Activated naive CD8-positive, alpha-beta T cell treated with anti-CD3 and anti-CD28 coated beads for 36 hours (primary cell): ENCODE data around the gene RCOR1. TPM values are rescaled to one million over a fixed set of nuclear protein-coding genes. Genes with fewer than 3 reads are reported as not detected.
"Not testable (repeated sequence)": the region's sequence is repeated elsewhere in the genome, so short reads cannot be mapped to it uniquely, and the experiment has no call there.

ENCODE experiments used
- DNase-seq: peaks from one replicate; pipeline ENCODE4 v3.0.0; 2021
- H3K27ac Mint-ChIP-seq: one replicate; pipeline ENCODE4 v1.8.0; 2022; ENCODE audit warnings: mild to moderate bottlenecking, moderate library complexity, mixed read lengths
- H3K27me3 Mint-ChIP-seq: one replicate; pipeline ENCODE4 v1.8.0; 2022; ENCODE audit warnings: mild to moderate bottlenecking, mixed read lengths
- H3K36me3 Mint-ChIP-seq: one replicate; pipeline ENCODE4 v1.8.0; 2021; ENCODE audit warnings: mild to moderate bottlenecking, mixed read lengths
- H3K4me1 Mint-ChIP-seq: one replicate; pipeline ENCODE4 v1.8.0; 2021; ENCODE audit warnings: mixed read lengths
- H3K4me3 Mint-ChIP-seq: one replicate; pipeline ENCODE4 v1.8.0; 2022; ENCODE audit warnings: mild to moderate bottlenecking, moderate library complexity, mixed read lengths
- H3K9me3 Mint-ChIP-seq: one replicate; pipeline ENCODE4 v1.8.0; 2022; ENCODE audit warnings: mixed read lengths
- total RNA-seq, 2 experiments: library from RNA; stranded (reverse); gene quantifications; one replicate each; pipeline ENCODE4 v1.2.3, GENCODE V29; 2021

Gene RCOR1
- total RNA-seq, 2 experiments from 2014 or later: 14.7 to 16.2 TPM

DNA sequence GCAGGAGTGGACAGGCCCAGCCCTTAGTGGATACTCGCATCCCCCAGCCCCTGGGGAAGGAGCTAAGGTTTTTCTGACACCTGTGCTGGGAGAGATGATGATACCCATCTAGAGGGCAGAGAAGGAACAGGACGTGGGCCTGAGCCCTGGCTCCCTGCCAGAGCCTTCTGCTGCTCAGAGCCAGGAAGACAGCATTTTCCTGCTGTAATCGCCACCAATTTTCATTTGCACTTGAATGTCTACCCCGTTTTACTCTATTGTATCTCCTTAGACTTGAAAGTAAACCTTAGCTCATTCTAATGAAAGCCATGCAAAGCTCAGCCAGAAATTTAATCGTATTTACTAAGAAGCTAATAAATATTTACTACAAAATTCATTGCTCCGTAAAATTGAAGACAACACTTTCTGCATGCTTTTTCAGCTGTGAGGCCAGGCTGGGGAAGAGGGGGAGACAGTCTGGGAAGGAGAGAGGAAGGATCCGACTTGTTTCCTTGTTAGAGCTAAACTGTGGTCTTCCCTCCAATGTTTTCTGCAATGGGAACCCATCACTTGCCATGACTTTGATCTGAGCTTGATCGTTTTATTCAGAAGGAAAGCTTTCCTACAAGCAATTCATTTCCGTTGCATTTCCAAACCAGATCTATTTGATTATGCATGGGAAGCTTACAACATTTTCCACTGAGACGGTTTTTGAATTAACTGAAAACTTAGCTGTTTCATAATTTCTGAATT is 167.2 kb downstream of the RCOR1 start:
- H3K27ac Mint-ChIP-seq: no peak overlapping the region
- no peaks in the 10 kb centered on the region for H3K9me3 Mint-ChIP-seq
- no peaks in the 10 kb centered on the region for H3K27me3 Mint-ChIP-seq
- H3K4me3 Mint-ChIP-seq: no peak overlapping the region
- H3K36me3 Mint-ChIP-seq: no peaks in the 10 kb centered on the region
- H3K4me1 Mint-ChIP-seq: no peaks in the 10 kb centered on the region
- no peak for DNase-seq

DNA sequence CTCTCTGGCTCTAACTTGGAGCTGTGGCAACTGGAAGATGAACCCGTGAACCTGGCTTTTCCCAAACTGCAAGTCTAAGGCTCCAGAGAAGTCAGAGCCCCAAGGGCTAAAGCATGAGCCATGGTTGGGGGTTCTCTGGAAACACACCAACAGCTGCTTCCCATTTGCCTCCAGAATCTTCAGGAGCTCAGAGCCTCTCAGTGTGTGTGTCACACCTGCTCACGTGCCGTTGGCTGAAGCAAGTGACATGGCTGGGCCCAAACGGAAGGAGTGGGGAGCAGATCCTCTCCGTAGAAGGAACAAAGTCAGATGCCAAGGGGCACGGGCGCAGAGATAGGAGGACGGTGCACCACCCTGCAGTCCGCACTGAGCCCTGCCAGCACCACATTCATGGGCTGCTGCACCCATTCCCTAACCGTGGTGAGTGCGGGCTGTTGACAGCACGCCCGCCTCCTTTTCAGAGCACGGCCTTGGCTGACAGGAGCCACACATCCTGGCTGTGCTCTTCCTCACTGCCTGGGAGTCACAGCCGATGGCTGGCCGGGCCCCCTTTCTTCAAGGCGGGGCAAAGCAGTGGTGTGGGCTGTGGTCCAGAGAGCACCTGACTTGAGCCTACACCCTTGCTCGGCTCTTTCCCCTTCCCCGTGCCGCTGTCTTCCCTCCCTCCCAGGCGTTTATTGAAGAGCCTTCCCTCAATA is 168.2 kb downstream of the RCOR1 start:
- H3K4me1 Mint-ChIP-seq: no peaks in the 10 kb centered on the region
- no peak overlapping the region for H3K27ac Mint-ChIP-seq
- no peaks in the 10 kb centered on the region for H3K36me3 Mint-ChIP-seq
- H3K27me3 Mint-ChIP-seq: no peaks in the 10 kb centered on the region
- H3K4me3 Mint-ChIP-seq: no peak overlapping the region
- no peaks in the 10 kb centered on the region for H3K9me3 Mint-ChIP-seq
- no peak for DNase-seq

DNA sequence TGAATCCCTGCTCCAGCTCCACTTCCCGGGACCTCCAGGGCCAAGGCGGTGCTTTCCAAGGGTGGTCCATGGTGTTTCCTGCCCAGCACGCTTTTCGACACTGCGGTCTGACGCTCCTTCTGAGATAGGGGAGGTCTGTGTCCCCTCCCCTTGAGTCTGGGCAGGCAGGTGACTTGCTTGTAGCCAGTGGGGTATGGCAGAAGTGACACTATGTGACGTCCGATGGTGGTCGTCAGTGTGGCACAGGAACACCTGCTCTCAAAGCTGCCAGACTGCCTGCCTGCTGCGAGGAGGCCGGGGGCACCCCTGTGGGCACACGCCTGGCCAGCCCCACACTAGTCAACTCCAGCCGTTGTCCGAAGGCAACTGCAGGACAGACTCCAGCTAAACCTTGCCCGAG is 168.8 kb downstream of the RCOR1 start:
- Mint-ChIP-seq H3K27me3 (no peaks in the 10 kb centered on the region), H3K4me1 (no peaks in the 10 kb centered on the region), H3K9me3 (no peaks in the 10 kb centered on the region), H3K4me3 (no peak overlapping the region), H3K27ac (no peak overlapping the region), H3K36me3 (no peaks in the 10 kb centered on the region)
- no peak for DNase-seq

DNA sequence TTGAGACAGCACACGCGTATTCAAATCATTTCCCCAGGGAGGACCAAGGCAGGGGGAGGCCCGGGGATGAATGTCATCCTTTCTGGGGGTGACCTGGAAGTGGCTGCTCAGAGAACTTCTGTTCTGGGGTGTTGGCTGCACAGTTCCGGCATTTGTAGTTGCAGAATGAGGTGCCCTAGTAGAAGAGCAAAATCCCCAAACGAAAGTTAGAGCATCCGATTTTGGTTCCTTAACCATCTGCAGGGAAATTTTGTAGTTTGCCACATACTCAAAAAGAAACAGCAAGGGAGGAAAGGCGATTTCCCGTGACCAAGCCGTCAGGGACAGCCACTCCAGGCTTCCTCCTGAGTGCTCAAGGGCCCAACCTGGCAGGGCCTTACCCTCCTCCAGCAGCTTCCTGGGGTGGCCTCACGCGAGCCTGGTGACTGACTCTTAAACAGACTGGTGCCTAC is 171.8 kb downstream of the RCOR1 start:
- no peak for DNase-seq
- Mint-ChIP-seq H3K27ac (no peak overlapping the region), H3K9me3 (no peaks in the 10 kb centered on the region), H3K4me1 (peaks cover 2% of the 10 kb centered on the region), H3K4me3 (no peak overlapping the region), H3K27me3 (no peaks in the 10 kb centered on the region), H3K36me3 (no peaks in the 10 kb centered on the region)

DNA sequence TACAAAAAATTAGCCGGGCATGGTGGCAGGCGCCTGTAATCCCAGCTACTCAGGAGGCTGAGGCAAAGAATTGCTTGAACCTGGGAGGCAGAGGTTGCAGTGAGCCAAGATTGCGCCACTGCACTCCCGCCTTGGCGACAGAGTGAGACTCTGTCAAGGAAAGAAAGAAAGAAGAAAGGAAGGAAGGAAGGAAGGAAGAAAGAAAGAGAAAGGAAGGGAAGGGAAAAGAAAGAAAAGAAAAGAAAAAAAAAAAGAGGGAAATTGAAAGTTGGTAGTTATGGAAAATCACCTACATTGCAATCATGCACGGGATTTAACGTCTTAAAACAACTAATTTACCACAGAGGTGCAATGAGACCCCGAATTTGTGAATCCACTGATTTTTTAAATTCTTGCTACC is 173.3 kb downstream of the RCOR1 start:
- not testable (repeated sequence) for H3K4me1 Mint-ChIP-seq, H3K27me3 Mint-ChIP-seq, DNase-seq, H3K27ac Mint-ChIP-seq, H3K36me3 Mint-ChIP-seq, H3K4me3 Mint-ChIP-seq, H3K9me3 Mint-ChIP-seq

DNA sequence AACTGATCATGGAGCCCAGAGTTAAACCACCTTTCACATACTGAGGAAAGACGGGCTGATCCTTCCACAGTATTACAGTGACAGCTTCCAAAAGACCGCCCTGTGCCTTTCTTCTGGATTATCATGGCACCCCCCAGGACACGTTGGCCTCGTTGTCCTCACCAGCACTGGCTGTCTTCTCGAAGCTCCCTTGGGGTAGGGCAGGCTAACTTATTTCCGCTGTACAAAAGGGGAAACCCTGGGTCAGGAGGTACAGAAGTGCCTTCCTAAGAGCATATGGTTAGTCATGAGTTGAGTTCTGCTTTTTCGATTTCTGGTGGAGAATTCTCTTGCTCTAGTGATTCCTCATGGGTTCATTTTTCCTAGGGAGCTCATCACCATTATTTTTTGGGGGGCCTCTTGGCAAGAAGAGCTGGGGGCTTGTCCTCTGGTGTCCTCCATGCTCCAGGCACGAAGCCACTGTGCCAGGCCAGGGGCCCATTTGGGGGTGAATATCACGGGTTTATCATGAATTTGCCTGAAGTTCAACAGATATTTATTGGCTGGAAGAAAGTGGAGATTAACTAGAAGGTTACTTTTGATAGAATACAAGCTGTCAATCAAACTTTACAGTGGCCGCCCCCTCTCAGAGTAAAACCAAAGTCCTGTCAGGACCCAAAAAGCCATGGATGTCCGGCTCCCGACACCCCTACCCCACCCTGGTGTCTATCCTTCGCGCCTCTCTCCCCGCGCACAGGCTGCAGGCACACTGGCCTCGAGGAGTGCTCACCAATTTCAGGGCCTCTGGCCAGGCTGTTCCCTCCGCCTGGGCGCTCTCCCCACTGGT is 176.0 kb downstream of the RCOR1 start:
- Mint-ChIP-seq H3K4me1 (peaks cover 2% of the 10 kb centered on the region), H3K27ac (no peak overlapping the region), H3K9me3 (no peaks in the 10 kb centered on the region), H3K36me3 (no peaks in the 10 kb centered on the region), H3K4me3 (no peak overlapping the region), H3K27me3 (no peaks in the 10 kb centered on the region)
- DNase-seq: no peak

DNA sequence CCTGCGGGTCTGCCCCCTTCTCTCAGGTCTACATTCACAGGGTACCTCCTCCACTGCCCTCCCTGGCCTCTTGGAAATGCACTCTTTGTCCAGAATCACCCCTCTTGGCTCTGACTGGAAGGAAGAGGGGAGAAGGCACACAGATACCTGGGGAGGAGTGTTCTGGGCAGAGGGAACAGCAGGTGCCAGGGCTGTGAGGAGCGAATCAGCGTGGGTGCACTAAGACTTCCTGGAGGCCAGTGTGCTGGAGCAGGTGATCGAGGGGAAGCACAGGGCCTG is 176.5 kb downstream of the RCOR1 start:
- H3K4me1 Mint-ChIP-seq: peaks cover 2% of the 10 kb centered on the region
- H3K9me3 Mint-ChIP-seq: no peaks in the 10 kb centered on the region

DNA sequence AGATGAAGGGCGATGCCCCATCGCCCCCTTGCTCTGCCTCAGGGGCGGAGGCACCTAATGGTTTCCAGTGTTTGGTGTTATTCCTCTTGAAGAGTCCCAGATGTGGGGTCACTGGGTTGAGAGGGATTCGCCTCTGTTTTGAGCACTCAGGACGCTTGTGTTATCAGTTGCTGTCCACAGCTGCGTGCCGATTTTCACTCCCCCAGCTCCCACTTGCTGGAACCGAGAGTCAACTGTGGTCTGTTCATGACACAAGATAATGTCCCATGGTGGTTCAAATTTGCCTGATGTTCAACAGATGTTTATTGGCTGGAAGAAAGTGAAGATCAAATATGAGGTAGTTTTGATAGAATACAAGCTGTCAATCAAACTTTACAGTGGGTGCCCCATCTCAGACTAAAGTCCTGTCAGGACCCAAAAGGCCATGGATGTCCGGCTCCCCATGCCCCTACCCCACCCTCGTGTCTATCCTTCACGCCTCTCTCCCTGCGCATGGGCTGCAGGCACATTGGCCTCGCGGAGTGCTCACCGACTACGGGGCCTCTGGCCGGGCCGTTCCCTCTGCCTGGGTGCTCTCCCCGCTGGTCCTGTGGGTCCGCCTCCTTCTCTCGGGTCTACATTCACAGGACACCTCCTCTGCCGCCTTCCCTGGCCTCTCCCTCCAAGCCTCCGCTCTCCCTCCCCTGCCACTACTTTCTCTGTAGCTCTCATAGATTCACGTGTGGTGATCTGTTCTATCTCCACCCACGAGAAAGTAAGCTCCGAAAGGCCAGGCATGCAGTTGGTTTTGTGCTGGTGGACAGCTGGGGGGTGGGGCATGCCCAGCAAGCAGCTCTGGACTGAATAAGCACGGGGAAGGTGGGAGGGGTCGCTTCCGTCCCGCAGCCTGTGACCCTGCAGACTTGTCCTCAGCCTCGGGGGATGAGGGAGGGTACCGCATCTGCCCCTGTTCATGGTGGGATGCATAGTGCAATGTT is 178.0 kb downstream of the RCOR1 start:
- Mint-ChIP-seq H3K9me3 (no peaks in the 10 kb centered on the region), H3K4me3 (no peak overlapping the region), H3K27me3 (no peaks in the 10 kb centered on the region), H3K27ac (no peak overlapping the region), H3K36me3 (no peaks in the 10 kb centered on the region), H3K4me1 (peaks cover 12% of the 10 kb centered on the region)
- DNase-seq: no peak

More for the DNA sequence above, 176.5 kb downstream of the RCOR1 start:
- no peaks in the 10 kb centered on the region for H3K27me3 Mint-ChIP-seq
- no peaks in the 10 kb centered on the region for H3K36me3 Mint-ChIP-seq
- no peak overlapping the region for H3K4me3 Mint-ChIP-seq
- no peak overlapping the region for H3K27ac Mint-ChIP-seq
- no peak for DNase-seq

DNA sequence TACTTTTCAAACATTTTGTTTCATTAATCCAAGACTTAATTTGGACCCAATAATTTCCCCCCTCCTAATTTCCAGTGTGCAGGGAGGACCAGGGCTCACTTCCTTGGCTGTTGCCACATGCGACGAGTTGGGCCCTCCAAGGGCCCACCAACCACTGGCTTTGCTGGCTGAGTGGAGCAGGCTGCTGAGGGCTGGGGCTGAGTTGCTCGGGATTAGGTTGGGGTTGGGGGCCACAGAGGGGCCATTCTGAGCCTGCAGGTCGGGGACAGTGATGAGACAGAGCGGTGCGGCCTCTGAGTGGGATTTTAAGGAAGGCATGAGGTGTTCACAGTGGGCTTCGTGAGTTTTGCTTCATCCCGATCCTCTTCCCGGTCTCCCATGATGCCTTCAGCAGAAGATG is 178.7 kb downstream of the RCOR1 start:
- Mint-ChIP-seq H3K27me3 (no peaks in the 10 kb centered on the region), H3K9me3 (no peaks in the 10 kb centered on the region), H3K36me3 (no peaks in the 10 kb centered on the region), H3K4me3 (no peak overlapping the region), H3K27ac (no peak overlapping the region), H3K4me1 (peaks cover 17% of the 10 kb centered on the region)
- DNase-seq: no peak

DNA sequence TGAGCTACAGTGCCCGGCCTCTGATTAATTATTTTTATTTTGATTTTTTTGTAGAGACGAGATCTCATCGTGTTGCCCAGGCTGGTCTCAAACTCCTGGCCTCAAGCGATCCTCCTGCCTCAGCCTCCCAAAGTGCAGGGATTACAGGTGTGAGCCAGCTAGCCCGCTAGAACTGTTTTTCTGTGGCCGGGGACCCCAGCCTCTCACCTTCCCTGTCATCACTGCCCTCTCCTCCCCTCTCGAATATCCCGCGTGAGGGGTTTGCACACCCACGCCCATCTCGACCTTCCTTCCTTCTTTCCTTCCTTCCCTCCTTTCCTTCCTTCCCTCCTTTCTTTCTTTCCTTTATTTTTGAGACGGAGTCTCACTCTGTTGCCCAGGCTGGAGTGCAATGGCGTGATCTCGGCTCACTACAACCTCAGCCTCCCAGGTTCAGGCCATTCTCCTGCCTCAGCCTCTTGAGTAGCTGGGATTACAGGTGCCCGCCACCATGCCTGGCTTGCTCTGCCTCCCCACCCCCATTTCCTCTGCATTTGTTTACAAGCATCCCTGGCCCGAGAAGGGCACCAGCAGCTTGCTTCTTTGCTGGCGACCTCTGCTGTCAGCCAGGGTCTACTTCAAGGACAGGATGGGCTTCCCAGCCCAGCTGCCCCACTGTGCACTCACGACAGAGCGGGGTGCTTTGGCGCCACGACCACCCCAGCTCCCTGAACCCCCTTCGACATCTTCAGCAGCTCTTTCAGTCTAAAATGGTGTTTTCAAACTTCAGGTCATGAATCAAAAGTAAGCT is 180.5 kb downstream of the RCOR1 start:
- Mint-ChIP-seq H3K4me1 (peaks cover 21% of the 10 kb centered on the region), H3K27me3 (no peaks in the 10 kb centered on the region), H3K36me3 (no peaks in the 10 kb centered on the region), H3K27ac (no peak overlapping the region), H3K4me3 (no peak overlapping the region), H3K9me3 (no peaks in the 10 kb centered on the region)
- no peak for DNase-seq

DNA sequence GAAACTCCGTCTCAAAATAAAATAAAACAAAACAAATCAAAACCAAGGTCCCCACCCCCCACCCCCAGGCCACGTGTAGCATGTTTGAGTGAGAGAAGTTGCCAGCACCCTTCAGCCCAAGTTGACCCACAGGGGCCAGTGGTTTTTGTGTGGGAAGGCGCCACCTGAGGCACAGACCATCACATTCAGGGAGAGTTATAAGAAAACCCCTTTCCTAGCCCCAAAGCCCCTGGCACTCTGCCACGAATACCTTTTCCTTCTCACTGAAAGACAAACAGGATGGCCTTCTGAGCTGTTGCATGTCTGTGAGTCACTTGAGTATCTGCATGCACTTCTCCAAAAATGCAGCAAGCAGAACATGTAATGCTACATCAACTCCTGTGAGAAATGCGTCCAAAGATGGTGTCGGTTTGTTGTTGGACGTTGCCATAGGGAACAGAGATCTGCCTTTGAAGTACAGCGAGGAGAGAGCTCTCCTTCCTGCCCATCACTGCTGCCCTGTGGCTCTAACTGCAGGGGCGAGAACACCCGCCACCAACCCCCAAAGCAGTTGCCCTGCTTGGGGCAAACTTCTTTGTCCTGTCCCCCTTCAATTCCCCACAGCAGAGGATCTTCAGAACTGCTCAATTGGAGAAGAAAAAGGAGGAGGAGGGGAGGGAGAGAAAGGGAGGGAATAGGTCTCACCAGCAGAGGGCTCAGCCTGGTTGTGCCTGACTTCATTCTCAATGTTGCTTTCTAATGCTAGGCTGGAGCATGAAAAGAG is 182.1 kb downstream of the RCOR1 start:
- Mint-ChIP-seq H3K4me1 (peaks cover 28% of the 10 kb centered on the region), H3K4me3 (peak overlapping the region; percentile 43), H3K27me3 (no peaks in the 10 kb centered on the region), H3K27ac (peak overlapping the region; percentile 85), H3K36me3 (peaks cover 13% of the 10 kb centered on the region), H3K9me3 (no peaks in the 10 kb centered on the region)
- DNase-seq: peak; percentile 53

DNA sequence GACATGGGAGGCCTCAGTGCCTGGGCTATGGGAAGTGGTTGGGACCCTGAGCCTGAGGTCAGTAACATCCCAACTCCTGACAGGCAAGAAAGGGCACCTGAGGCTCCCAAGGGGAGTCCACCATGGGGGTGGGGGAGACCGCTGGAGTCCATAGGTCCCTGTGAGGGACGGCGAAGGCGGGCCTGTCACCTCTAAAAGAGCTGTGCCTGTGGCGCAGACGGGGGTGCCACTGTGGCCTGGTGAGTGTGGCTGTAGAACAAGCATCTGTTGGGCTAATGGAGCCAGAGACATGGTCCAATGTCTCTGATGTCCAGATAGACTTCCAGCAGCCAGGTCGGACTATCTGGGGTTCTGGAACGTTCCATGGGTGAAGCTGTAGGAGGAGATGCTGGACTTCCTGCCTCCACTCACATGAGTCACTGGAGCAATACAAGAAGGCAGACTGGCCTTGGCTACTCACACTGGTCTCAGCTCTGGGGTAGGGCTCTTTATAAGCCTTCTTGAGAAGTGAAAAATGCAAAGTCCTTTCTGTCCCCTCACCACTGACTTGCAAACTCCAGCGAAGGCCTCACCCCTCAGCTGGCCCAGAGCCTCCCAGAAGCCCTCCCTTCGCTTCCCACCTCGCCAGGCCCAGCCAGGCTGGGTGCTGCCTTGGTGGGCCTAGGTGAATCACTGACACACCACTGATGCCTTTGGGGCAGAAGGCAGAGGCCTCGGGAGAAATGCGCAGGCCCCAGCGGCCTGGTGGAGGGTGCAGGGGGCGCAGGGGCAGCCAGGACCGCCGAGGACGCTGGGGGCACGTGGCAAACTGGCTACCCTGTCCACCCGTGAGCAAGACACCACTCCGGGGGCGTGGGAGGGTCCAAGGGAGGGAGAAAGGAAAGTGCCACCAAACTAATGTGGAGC is 183.7 kb downstream of the RCOR1 start:
- Mint-ChIP-seq H3K27ac (peak overlapping the region; percentile 92), H3K4me3 (peak overlapping the region; percentile 76), H3K9me3 (no peaks in the 10 kb centered on the region), H3K36me3 (peaks cover 26% of the 10 kb centered on the region), H3K4me1 (peaks cover 43% of the 10 kb centered on the region), H3K27me3 (no peaks in the 10 kb centered on the region)
- peak; percentile 14 for DNase-seq
